Measurements from ENCODE around the gene CD8B. TPM values are rescaled to one million over a fixed set of nuclear protein-coding genes. Genes with fewer than 3 reads are reported as not detected.

The CD8B gene
- polyA plus RNA-seq, 3 donors from 2014 or later: 1.7 to 21.0 (median 5.5) TPM

DNA sequence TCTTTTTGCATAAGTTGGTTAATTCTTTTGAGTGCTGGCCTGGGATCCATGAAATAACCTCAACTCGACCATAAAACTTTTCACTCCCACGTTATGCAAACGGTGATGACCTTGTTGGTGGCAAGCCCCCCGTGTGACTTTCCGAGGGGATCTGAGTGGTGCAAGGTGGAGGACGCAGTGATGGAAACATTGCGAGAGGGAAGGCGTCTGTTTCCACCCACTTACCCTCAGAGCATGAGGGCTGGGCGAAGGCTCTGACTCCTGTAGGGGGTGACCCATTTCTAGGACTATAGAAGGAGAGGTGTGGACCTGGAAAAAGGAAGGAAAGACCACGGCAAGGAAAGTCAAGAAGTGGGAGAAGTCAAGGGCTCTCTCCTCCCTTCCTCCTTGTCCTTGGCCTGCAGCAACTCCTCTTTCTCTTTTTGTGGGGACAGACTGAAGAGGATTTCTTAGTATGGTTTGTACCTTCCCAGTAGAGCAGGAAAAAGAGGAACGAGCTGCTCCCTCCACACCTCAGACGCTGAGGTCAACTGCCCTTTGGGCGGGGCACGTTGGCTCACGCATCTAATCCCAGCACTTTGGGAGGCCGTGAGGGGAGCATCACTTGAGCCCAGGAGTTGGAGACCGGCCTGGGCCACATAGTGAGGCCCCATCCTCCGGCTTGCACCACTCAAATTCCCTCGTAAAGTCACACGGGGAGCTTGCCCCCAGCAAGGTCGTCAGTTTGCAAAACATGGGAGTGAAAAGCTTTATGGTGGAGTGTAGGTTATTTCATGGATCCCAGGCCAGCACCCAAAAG is 55.4 kb downstream of the CD8B start:
- Mint-ChIP-seq H3K36me3 (no peaks in the 10 kb centered on the region), H3K9me3 (no peaks in the 10 kb centered on the region), H3K27ac (peak overlapping the region in 4 of 6 donors; percentile 26 to 74 (median 54)), H3K27me3 (ENCODE audit: low read depth in 3 of 3) (peaks cover 17 to 31% (median 30%) of the 10 kb centered on the region in 3 donors), H3K4me1 (peaks cover 29 to 38% of the 10 kb centered on the region in 2 donors), H3K4me3 (peak overlapping the region in 4 of 5 donors; percentile 33 to 41 (median 38))
- no peak for DNase-seq

DNA sequence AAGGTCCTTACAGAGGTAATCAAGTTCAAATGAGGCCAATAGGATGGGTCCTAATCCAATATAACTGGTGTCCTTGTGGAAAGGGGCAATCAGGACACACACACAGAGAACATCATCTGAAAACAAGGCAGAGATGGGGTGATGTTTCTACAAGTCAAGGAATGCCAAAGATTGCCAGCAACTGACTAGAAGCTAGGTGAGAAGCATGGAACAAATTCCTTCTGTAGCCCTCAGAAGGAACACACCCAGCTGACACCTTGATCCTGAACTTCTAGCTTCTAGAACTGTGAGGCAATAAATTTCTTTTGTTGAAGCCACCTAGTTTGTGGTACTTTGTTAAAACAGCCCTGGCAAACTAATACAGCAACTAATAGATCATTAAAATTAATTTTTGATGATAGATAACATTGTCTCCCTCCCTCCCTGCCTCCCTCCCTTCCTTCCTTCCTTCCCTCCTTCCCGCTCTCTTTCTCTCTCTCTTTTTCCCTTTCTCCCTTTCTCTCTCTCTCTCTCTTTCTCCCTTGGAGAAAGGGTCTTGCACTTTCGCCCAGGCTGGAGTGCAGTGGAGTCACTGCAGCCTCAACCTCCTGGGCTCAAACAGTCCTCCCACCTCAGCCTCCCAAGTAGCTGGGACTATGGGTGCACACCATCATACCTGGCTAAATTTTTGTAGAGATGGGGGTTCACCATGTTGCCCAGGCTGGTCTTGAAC is 60.7 kb downstream of the CD8B start:
- Mint-ChIP-seq H3K27ac (peak overlapping the region in 1 of 6 donors; percentile 17), H3K9me3 (peaks cover 13 to 26% (median 22%) of the 10 kb centered on the region in 6 donors), H3K27me3 (ENCODE audit: low read depth in 3 of 3) (peaks cover 5 to 7% (median 5%) of the 10 kb centered on the region in 3 donors), H3K4me3 (no peak overlapping the region), H3K4me1 (no peaks in the 10 kb centered on the region), H3K36me3 (peaks cover 13 to 20% (median 14%) of the 10 kb centered on the region in 3 donors)
- DNase-seq: no peak

DNA sequence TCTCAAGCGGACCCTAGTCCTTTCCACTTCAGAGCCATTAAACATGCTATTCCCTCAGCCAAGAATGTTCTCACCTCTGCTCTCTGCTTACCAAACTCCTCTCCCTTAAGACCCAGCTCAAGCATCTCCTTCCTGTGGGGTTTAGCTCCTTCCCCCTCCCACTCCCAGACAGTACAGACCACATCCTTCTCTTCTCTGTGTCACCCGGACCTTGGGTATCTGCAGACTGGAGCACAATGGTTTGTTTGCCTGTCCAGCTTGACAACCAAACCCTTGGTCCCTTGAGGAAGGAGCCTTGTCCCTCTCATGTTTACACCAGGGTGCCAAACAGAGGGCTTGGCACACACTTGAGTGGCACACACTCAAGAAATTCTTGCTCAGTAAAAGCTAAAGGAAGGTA is 66.8 kb downstream of the CD8B start:
- peak overlapping the region; percentile 88 to 97 (median 92) for H3K27ac Mint-ChIP-seq
- H3K4me3 Mint-ChIP-seq: peak overlapping the region; percentile 58 to 83 (median 71)
- peaks cover 23 to 39% (median 28%) of the 10 kb centered on the region in 3 donors for H3K36me3 Mint-ChIP-seq
- H3K9me3 Mint-ChIP-seq: peaks cover 16 to 37% (median 33%) of the 10 kb centered on the region in 6 donors
- H3K4me1 Mint-ChIP-seq: peaks cover 49 to 51% of the 10 kb centered on the region in 2 donors
- peak; percentile 50 to 57 (median 54) for DNase-seq
- H3K27me3 Mint-ChIP-seq (ENCODE audit: low read depth in 3 of 3): peaks cover 19 to 35% (median 25%) of the 10 kb centered on the region in 3 donors

DNA sequence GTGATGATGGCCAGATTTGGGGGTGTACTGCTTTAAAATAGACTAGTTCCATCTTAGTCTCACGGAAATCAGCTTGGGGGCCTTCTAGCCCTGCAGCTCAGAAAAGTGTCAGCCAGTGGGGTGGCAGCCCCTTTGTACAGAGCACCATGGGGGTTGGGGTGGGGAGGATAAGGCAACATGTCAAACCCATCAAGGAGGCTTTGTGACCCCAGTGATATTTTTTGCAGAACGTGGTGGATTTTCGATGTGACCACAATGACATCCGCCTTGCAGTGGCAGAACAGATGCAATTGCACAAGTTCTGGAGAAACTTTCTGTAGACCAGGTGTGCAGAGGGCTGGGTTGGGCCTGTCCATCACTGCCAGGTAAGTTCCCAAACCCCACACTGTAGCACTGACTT is 67.9 kb downstream of the CD8B start:
- DNase-seq: peak; percentile 51 to 56 (median 53)
- Mint-ChIP-seq H3K27me3 (ENCODE audit: low read depth in 3 of 3) (peaks cover 24 to 42% (median 31%) of the 10 kb centered on the region in 3 donors), H3K9me3 (peaks cover 16 to 37% (median 33%) of the 10 kb centered on the region in 6 donors), H3K36me3 (peaks cover 23 to 39% (median 28%) of the 10 kb centered on the region in 3 donors), H3K4me1 (peaks cover 51 to 58% of the 10 kb centered on the region in 2 donors), H3K4me3 (peak overlapping the region; percentile 59 to 83 (median 71)), H3K27ac (peak overlapping the region; percentile 88 to 97 (median 92))

DNA sequence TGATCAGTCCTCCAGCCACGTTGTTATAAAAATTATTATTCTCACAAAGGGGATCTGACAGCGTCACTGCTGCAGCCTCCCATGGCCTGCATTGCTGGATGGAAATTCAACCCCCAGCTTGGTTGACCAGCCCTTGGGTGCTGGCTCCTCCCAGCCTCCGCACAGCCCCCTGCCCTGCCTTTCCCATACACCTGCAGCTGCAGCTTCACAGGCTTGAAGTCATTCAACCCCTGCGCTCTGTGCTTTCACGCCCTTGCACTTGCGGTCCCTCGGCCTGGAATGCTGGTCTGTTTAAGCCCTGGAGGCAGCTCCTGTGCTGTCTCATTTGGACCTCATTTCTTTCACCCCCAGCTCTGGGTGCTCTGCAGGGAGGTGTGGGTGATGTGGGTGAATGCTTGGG is 70.1 kb downstream of the CD8B start:
- H3K9me3 Mint-ChIP-seq: peaks cover 8 to 17% (median 17%) of the 10 kb centered on the region in 6 donors
- H3K27me3 Mint-ChIP-seq (ENCODE audit: low read depth in 3 of 3): peaks cover 37 to 53% (median 38%) of the 10 kb centered on the region in 3 donors
- H3K27ac Mint-ChIP-seq: peak overlapping the region; percentile 94 to 100 (median 98)
- H3K36me3 Mint-ChIP-seq: peaks cover 15 to 24% (median 24%) of the 10 kb centered on the region in 3 donors
- DNase-seq: no peak
- H3K4me3 Mint-ChIP-seq: peak overlapping the region; percentile 82 to 98 (median 94)
- peaks cover 62 to 78% of the 10 kb centered on the region in 2 donors for H3K4me1 Mint-ChIP-seq

DNA sequence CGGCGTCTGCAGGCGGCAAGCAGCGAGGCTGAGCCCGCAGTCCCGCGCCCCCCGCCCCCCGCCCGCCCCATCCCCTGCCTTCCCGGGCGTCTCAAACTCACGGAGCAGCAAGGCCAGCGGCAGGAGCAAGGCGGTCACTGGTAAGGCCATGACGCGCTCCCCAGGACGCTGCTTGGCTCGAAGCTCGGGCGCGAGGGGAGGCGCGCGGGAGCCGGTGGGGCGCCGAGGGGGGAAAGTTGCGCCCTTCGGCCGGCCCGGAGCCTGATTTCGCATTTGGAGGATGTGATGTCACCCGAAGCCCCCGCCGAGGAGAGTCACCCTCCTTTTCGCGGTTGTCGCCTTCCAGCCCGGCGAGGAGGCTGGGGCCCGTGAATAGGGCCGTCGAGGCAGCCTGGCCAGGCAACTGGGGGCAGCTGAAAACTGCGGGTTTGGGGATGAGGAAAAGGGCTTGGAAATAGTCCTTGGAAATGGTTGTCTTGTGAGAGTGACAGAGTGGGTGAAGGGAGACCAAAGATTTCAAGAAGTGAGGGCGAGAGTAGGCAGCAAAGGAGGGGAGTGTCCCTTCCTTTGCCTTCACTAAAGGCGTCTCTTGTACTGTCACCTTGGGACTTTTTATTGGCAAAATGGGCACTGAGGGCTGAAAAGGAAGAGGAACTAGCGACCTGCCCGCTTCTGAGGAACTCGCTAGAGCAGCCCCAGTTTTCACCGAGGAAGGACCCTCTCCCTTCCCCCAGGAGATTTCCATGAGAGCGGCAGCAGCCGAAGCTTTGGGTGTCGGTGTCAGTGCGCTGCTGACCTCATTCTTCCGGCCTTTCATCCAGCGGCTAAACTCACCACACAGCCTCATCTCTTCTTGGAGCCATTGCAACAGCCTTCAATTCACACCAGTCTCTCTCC is 70.8 kb downstream of the CD8B start, which contains the start of gene CD8A:
Gene CD8A, minus strand, starts transcription at position 238 of the 897 bp plus-strand sequence. Its CDS starts 88 bp downstream, at position 150.
- H3K27me3 Mint-ChIP-seq (ENCODE audit: low read depth in 3 of 3): peaks cover 37 to 58% (median 41%) of the 10 kb centered on the region in 3 donors
- H3K36me3 Mint-ChIP-seq: peaks cover 11 to 18% (median 18%) of the 10 kb centered on the region in 3 donors
- peak; percentile 76 to 84 (median 81) for DNase-seq
- H3K4me3 Mint-ChIP-seq: peak within 1 kb of the TSS; percentile 82 to 98 (median 94)
- peaks cover 69 to 84% of the 10 kb centered on the region in 2 donors for H3K4me1 Mint-ChIP-seq
- H3K27ac Mint-ChIP-seq: peak within 1 kb of the TSS; percentile 94 to 100 (median 98)
- H3K9me3 Mint-ChIP-seq: peaks cover 2 to 11% (median 10%) of the 10 kb centered on the region in 6 donors

DNA sequence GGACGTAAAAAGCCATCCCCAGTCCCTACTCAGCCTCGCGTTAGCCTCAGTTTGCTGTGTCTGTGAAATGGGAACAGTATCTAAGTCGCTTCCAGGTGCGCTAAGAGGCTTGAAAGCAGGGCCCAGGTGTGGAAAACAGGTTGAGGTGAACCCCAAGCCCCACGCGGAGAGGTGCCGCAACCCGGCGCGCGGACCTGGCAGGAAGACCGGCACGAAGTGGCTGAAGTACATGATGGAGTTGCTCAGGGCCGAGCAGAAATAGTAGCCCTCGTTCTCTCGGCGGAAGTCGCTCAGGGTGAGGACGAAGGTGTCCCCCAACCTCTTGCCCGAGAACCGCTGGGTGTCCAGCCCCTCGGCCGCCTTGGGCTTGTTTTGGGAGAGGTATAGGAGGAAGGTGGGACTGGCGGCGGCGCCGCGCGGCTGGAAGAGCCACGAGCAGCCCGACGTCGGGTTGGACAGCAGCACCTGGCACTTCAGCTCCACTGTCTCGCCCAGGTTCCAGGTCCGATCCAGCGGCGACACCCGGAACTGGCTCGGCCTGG is 71.5 kb downstream of the CD8B start:
- H3K4me3 Mint-ChIP-seq: peak overlapping the region; percentile 82 to 94 (median 89)
- peaks cover 0 to 4% (median 3%) of the 10 kb centered on the region in 6 donors for H3K9me3 Mint-ChIP-seq
- H3K27me3 Mint-ChIP-seq (ENCODE audit: low read depth in 3 of 3): peaks cover 37 to 60% (median 43%) of the 10 kb centered on the region in 3 donors
- DNase-seq: peak in 2 of 3 donors; percentile 25 to 31
- peaks cover 9 to 15% (median 15%) of the 10 kb centered on the region in 3 donors for H3K36me3 Mint-ChIP-seq
- peaks cover 71 to 86% of the 10 kb centered on the region in 2 donors for H3K4me1 Mint-ChIP-seq
- H3K27ac Mint-ChIP-seq: peak overlapping the region; percentile 83 to 100 (median 94)

DNA sequence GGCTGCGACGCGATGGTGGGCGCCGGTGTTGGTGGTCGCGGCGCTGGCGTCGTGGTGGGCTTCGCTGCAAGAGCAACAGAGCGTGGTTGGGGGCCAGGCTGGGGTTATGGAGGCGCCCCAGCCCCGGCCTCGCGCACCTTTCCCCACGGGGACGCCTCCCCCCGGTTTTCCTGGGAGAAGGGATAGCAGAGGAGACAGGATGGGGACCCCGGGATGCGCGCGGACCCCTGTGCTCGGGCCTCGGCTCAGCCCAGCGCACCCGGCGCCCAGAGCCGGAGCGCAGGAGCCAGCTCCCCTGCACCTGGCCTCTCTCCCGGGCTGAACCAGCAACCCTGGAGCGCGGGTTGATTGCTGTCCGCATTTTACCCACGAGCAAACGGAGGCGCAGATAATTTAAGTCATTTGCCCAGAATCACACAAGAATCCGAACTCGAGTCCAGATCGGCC is 72.0 kb downstream of the CD8B start:
- Mint-ChIP-seq H3K27ac (peak overlapping the region; percentile 83 to 100 (median 94)), H3K4me1 (peaks cover 66 to 81% of the 10 kb centered on the region in 2 donors), H3K4me3 (peak overlapping the region; percentile 82 to 94 (median 89)), H3K9me3 (no peaks in the 10 kb centered on the region), H3K27me3 (ENCODE audit: low read depth in 3 of 3) (peaks cover 36 to 62% (median 43%) of the 10 kb centered on the region in 3 donors), H3K36me3 (peaks cover 6 to 10% (median 10%) of the 10 kb centered on the region in 3 donors)
- DNase-seq: peak in 1 of 3 donors; percentile 15

DNA sequence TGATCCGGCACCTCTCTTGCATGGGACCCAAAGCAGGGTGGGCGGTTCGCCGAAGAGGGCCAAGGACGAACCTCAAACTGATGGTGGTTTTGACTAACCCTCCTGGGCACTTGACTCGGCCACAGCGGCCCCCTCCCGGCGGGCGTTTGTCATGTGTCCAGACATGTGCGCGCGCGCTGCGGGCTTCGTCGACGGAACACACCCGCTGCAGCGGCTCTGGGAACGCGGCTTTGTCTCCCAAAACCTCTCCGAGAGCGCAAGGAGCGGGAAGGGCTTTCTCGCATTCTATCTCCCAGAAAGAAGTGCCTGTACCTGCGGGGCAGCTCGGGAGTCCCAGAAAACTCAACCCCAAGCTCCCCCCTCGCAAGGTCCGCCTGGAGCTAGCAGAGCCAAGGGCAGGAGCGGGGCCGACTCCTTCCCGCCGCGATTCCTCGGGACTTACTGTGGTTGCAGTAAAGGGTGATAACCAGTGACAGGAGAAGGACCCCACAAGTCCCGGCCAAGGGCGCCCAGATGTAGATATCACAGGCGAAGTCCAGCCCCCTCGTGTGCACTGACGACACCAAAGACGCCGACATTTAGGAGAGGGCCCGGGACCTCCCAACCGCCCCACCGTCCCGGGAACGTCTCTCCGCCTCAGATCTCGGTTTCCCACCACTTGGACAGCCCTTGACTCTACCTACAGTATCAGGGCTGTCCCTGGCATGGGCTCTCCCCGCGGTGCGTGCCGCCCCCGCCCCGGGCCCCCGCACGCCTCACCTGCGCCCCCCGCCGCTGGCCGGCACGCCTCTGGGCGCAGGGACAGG is 72.6 kb downstream of the CD8B start:
- Mint-ChIP-seq H3K4me3 (peak overlapping the region; percentile 31 to 94 (median 82)), H3K27me3 (ENCODE audit: low read depth in 3 of 3) (peaks cover 35 to 61% (median 43%) of the 10 kb centered on the region in 3 donors), H3K36me3 (peaks cover 6 to 9% (median 8%) of the 10 kb centered on the region in 3 donors), H3K9me3 (no peaks in the 10 kb centered on the region), H3K27ac (peak overlapping the region; percentile 17 to 99 (median 82)), H3K4me1 (peaks cover 59 to 75% of the 10 kb centered on the region in 2 donors)
- DNase-seq: peak in 1 of 3 donors; percentile 17

DNA sequence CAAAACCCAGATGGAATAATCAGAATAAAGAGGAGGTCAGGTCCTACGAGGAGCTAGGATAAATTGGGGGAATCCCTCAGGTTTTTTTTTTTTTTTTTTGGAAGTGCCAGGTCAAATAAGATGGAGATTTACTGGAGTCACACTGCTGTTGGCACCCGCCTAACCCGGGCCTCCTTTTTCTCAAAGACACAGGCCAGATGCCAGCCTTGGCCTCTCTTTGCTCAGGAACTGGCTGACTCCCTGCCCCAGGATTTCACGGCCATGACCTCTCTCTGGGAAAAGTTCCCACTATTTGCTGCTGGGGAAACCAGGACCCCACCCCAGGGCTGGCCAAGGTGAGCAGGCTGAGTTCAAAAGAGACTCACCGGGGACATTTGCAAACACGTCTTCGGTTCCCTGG is 73.5 kb downstream of the CD8B start:
- H3K27me3 Mint-ChIP-seq (ENCODE audit: low read depth in 3 of 3): peaks cover 35 to 56% (median 39%) of the 10 kb centered on the region in 3 donors
- H3K36me3 Mint-ChIP-seq: peaks cover 6 to 9% (median 8%) of the 10 kb centered on the region in 3 donors
- peak overlapping the region in 3 of 5 donors; percentile 35 to 86 (median 63) for H3K4me3 Mint-ChIP-seq
- peak overlapping the region; percentile 81 to 99 (median 88) for H3K27ac Mint-ChIP-seq
- peaks cover 50 to 65% of the 10 kb centered on the region in 2 donors for H3K4me1 Mint-ChIP-seq
- no peak for DNase-seq
- H3K9me3 Mint-ChIP-seq: no peaks in the 10 kb centered on the region

DNA sequence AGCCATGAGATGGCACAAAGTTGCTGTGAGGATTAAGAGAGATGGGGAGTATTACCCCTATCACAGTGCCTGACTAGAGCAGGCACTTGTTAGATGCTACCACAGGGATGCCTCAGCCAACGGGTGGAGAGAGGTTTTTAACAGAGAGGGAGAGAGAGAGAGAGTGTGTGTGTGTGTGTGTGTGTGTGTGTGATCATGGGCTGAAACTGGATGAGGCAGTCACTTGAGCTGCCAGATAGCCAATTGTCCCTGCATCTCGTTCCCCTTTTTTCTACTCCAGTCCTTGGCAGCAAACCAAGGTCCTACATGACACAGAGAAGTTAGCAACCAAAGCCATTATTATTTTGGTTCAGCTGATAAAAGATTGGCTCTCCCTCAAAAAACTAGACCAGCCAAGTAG is 74.0 kb downstream of the CD8B start:
- DNase-seq: peak in 1 of 3 donors; percentile 30
- Mint-ChIP-seq H3K27me3 (ENCODE audit: low read depth in 3 of 3) (peaks cover 35 to 53% (median 39%) of the 10 kb centered on the region in 3 donors), H3K36me3 (peaks cover 6 to 9% (median 8%) of the 10 kb centered on the region in 3 donors), H3K27ac (peak overlapping the region; percentile 81 to 99 (median 88)), H3K4me1 (peaks cover 46 to 61% of the 10 kb centered on the region in 2 donors), H3K4me3 (peak overlapping the region in 4 of 5 donors; percentile 35 to 86 (median 59)), H3K9me3 (no peaks in the 10 kb centered on the region)

Data from immature natural killer cell (primary cell).